A673 (cell line): ENCODE results near the gene PPP2R3B. TPM values are rescaled to one million over a fixed set of nuclear protein-coding genes. Genes with fewer than 3 reads are reported as not detected.
"Not testable (repeated sequence)": the region's sequence is repeated elsewhere in the genome, so short reads cannot be mapped to it uniquely, and the experiment has no call there.

ENCODE experiments used
- BruUV-seq: library from RNA; stranded (reverse); fragments of 400-500 nt; replicated peaks from 2 replicates; lab custom pipeline; 2021; lab: Mats Ljungman, UMichigan
- CTCF ChIA-PET: fragments of 300-600 bp; sonication (Branson Sonifier 250); formaldehyde crosslinking; loops from one replicate; lab custom pipeline; 2022; ENCODE audit warnings: antibody characterized with exemption; lab: Charles Lee
- POLR2A ChIA-PET: fragments of 300-600 bp; sonication (Branson Sonifier 250); formaldehyde crosslinking; loops from one replicate; lab custom pipeline; 2022; ENCODE audit warnings: antibody characterized with exemption; ENCODE audit not compliant: low non-redundant PET; lab: Charles Lee
- DNase-seq: peaks from one replicate; pipeline ENCODE4 v3.0.0-alpha.2; 2015; ENCODE audit warnings: low spot score
- H3K27ac ChIP-seq: fragments of 200-600 bp; sonication (generic); 2 replicates; pipeline ENCODE4 v1.5.1; 2016; ENCODE audit warnings: mixed run types, low read depth, mild to moderate bottlenecking, mixed read lengths, antibody characterized with exemption, low read length; ENCODE audit not compliant: poor library complexity, severe bottlenecking
- H3K27me3 ChIP-seq: fragments of 200-600 bp; sonication (generic); replicated peaks from 2 replicates; pipeline ENCODE4 v1.6.1; 2017; ENCODE audit warnings: mixed run types, low read depth, mild to moderate bottlenecking, mixed read lengths, antibody characterized with exemption, low read length; ENCODE audit not compliant: insufficient read depth, poor library complexity
- H3K36me3 ChIP-seq: fragments of 200-600 bp; sonication (generic); 2 replicates; pipeline ENCODE4 v1.6.1; 2016; ENCODE audit warnings: mixed run types, mild to moderate bottlenecking, mixed read lengths, antibody characterized with exemption, low read length; ENCODE audit not compliant: insufficient read depth, poor library complexity, severe bottlenecking
- H3K4me1 ChIP-seq: fragments of 200-600 bp; sonication (generic); 2 replicates; pipeline ENCODE4 v1.6.1; 2017; ENCODE audit warnings: mixed run types, mild to moderate bottlenecking, mixed read lengths, antibody characterized with exemption, low read length; ENCODE audit not compliant: insufficient read depth, poor library complexity, severe bottlenecking
- H3K4me3 ChIP-seq: fragments of 200-600 bp; sonication (generic); 2 replicates; pipeline ENCODE4 v1.5.1; 2016; ENCODE audit warnings: low read depth, mixed run types, mild to moderate bottlenecking, mixed read lengths, low read length; ENCODE audit not compliant: poor library complexity, severe bottlenecking
- H3K9me3 ChIP-seq: fragments of 200-600 bp; sonication (generic); 2 replicates; pipeline ENCODE4 v1.6.1; 2016; ENCODE audit warnings: mixed run types, low read depth, mild to moderate bottlenecking, mixed read lengths, antibody characterized with exemption, low read length; ENCODE audit not compliant: poor library complexity, severe bottlenecking
- EZH2 ChIP-seq: fragments of 200-600 bp; sonication (generic); IDR thresholded peaks from 2 replicates; pipeline ENCODE4 v1.6.1; 2017; ENCODE audit warnings: borderline replicate concordance, low read depth, mild to moderate bottlenecking, mixed read lengths, antibody characterized with exemption, low read length; ENCODE audit not compliant: poor library complexity, severe bottlenecking
- intact Hi-C: fragments of 100-400 bp; cut with micrococcal nuclease; formaldehyde crosslinking; loops from one replicate; pipeline ENCODE4 v1.10.0; 2022; ENCODE audit not compliant: unreplicated experiment
- total RNA-seq: library from RNA; stranded (reverse); gene quantifications from 2 replicates; pipeline ENCODE4 v1.2.3, GENCODE V29; 2021
- TF ChIP-seq, protein P1 (sequence below): fragments of 300-800, 200-600 bp; sonication (generic); conservative IDR thresholded peaks from 2 replicates; pipeline ENCODE4 v1.5.1; 2017; ENCODE audit warnings: low read depth, mild to moderate bottlenecking, antibody characterized with exemption, low read length, moderate library complexity, mixed read lengths

The PPP2R3B gene
- total RNA-seq, 1 experiment from 2014 or later: 43.6 TPM

DNA sequence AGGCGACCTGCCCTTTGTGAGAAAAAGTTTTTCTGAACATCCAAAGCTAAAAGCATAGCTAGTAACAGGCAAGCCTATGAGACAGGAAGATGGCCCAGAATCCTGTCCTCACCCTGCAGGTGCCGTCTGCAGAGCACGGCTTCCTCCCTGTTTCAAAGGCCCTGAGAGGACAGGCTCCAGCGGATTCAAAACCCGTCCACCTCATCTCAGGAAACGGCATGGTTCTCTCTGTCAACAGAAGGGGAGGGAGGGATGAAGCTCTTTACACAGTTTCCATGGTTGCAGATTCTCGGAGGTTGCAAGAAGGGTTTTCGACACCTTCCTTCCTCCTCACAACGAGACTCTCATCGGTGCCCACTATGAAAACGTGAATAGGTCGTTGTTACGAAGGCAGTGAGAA is 8.3 kb downstream of the PPP2R3B start:
- intact Hi-C loops: no loop called here
- no peak for TF ChIP-seq EZH2
- TF ChIP-seq, protein P1, sequence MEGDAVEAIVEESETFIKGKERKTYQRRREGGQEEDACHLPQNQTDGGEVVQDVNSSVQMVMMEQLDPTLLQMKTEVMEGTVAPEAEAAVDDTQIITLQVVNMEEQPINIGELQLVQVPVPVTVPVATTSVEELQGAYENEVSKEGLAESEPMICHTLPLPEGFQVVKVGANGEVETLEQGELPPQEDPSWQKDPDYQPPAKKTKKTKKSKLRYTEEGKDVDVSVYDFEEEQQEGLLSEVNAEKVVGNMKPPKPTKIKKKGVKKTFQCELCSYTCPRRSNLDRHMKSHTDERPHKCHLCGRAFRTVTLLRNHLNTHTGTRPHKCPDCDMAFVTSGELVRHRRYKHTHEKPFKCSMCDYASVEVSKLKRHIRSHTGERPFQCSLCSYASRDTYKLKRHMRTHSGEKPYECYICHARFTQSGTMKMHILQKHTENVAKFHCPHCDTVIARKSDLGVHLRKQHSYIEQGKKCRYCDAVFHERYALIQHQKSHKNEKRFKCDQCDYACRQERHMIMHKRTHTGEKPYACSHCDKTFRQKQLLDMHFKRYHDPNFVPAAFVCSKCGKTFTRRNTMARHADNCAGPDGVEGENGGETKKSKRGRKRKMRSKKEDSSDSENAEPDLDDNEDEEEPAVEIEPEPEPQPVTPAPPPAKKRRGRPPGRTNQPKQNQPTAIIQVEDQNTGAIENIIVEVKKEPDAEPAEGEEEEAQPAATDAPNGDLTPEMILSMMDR: no peak
- Histone ChIP-seq H3K9me3 (no peaks in the 10 kb centered on the region), H3K27ac (no peak overlapping the region), H3K4me1 (peaks cover 7% of the 10 kb centered on the region), H3K36me3 (no peaks in the 10 kb centered on the region), H3K4me3 (no peak overlapping the region), H3K27me3 (peaks cover 18% of the 10 kb centered on the region)
- BruUV-seq: no TSS peak
- ChIA-PET CTCF (no interaction called here), POLR2A (no interaction called here)
- no peak for DNase-seq

DNA sequence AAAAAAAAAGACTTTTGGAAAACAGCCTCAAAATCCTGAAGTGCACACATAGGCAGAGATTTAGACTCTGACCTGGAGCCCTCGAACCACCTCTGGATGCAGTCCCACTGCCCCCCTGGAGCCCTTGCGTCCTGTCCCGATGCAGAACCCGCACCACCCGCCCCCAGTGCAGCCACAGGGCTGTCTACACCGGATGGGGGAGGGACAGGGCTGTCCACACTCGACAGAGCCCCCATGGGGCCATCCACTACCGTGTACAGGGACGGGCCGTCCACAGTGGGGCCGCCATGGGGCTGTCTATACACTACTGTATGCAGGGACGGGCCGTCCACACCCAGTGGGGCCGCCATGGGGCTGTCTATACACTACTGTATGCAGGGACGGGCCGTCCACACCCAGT is 10.5 kb downstream of the PPP2R3B start:
- intact Hi-C loops, CTCF ChIA-PET, DNase-seq, H3K36me3 ChIP-seq, H3K9me3 ChIP-seq, BruUV-seq, H3K4me1 ChIP-seq, H3K27ac ChIP-seq, H3K4me3 ChIP-seq, POLR2A ChIA-PET: not testable (repeated sequence)
- peaks cover 33% of the 10 kb centered on the region for H3K27me3 ChIP-seq

DNA sequence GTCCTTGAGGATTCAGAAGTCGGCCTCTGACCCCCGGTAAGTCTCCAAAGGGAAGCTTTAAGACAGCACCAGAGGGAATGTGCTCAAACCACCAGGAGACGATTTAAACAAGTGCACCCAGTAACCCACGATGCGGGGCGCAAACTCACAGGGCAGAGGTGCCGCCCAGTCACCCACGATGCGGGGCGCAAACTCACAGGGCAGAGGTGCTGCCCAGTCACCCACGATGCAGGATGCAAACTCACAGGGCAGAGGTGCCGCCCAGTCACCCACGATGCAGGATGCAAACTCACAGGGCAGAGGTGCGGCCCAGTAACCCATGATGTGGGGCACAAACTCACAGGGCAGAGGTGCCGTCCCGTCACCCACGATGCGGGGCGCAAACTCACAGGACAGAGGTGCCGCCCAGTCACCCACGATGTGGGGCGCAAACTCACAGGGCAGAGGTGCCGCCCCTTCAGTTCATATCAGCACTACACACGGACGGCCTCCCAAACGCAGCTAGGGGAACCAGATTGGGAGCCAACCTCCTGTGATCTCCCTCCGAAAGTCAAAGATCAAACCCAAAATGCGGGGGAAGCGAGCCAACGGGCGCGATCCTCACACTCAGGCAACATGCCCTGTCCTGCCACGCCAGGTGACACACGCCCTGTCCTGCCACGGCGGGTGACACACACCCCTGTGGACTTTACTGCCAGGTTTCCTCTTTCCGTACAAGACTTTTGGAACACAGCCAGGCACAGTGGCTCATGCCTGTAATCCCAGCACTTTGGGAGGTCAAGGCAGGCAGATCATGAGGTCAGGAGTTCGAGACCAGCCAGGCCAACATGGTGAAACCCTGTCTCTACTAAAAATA is 11.3 kb downstream of the PPP2R3B start:
- TF ChIP-seq, protein P1: no peak
- TF ChIP-seq EZH2: no peak
- no peak for DNase-seq
- no TSS peak for BruUV-seq
- intact Hi-C loops: no loop called here
- no peak overlapping the region for H3K4me3 ChIP-seq
- peaks cover 7% of the 10 kb centered on the region for H3K4me1 ChIP-seq
- ChIA-PET CTCF (no interaction called here), POLR2A (no interaction called here)
- no peaks in the 10 kb centered on the region for H3K36me3 ChIP-seq
- no peak overlapping the region for H3K27ac ChIP-seq
- no peaks in the 10 kb centered on the region for H3K9me3 ChIP-seq
- peaks cover 33% of the 10 kb centered on the region for H3K27me3 ChIP-seq
